HFFc6 (cell line): Measurements from ENCODE around the gene TRPT1. TPM values are rescaled to one million over a fixed set of nuclear protein-coding genes. Genes with fewer than 3 reads are reported as not detected.
A peak's percentile ranks its signal among the peaks of the same experiment; 100 is the strongest.

Experiments used
- DNase-seq: peaks from one replicate; pipeline ENCODE4 v3.0.0-alpha.2; 2018
- H3K27ac Mint-ChIP-seq: 2 replicates; pipeline ENCODE4 v1.8.0; 2020; ENCODE audit warnings: mild to moderate bottlenecking, mixed read lengths
- H3K27me3 Mint-ChIP-seq: 2 replicates; pipeline ENCODE4 v1.8.0; 2021; ENCODE audit warnings: mild to moderate bottlenecking, moderate library complexity, mixed read lengths; ENCODE audit not compliant: insufficient read depth
- H3K36me3 Mint-ChIP-seq: 2 replicates; pipeline ENCODE4 v1.8.0; 2021; ENCODE audit warnings: low read depth, mixed read lengths
- H3K4me1 Mint-ChIP-seq: 2 replicates; pipeline ENCODE4 v1.8.0; 2020; ENCODE audit warnings: low read depth, mixed read lengths
- H3K4me3 Mint-ChIP-seq: 2 replicates; pipeline ENCODE4 v1.8.0; 2020; ENCODE audit warnings: mild to moderate bottlenecking, moderate library complexity, mixed read lengths
- H3K9me3 Mint-ChIP-seq: 2 replicates; pipeline ENCODE4 v1.8.0; 2020; ENCODE audit warnings: mild to moderate bottlenecking, mixed read lengths
- long read RNA-seq: library from polyadenylated mRNA; unstranded; transcript quantifications from one replicate; pipeline ENCODE4 v2.0.0, GENCODE V29; 2019
- total RNA-seq, 6 experiments: library from RNA; stranded (reverse); fragmentation: NEBNext Ultra II Directional; extraction: Animal tissue kit (Norgen Biotek cat#: 25700); gene quantifications; 2 replicates in 1 of 6; 3 replicates in 5 of 6; pipeline ENCODE4 v1.2.3, GENCODE V29; 2021
- TF ChIP-seq, protein P1 (sequence below): fragments of 200-600 bp; sonication (generic); IDR thresholded peaks from 2 replicates; pipeline ENCODE4 v1.5.0; 2021; ENCODE audit warnings: antibody characterized with exemption, mild to moderate bottlenecking

Gene TRPT1, protein sequence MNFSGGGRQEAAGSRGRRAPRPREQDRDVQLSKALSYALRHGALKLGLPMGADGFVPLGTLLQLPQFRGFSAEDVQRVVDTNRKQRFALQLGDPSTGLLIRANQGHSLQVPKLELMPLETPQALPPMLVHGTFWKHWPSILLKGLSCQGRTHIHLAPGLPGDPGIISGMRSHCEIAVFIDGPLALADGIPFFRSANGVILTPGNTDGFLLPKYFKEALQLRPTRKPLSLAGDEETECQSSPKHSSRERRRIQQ
- 10 to 100 TPM; 32.6 to 41.1 (median 39.7) TPM for total RNA-seq
- long read RNA-seq, transcript TRPT1-201 (8 exons, 962 nt) = major isoform, 18 of 57 reads
- long read RNA-seq, transcript TRPT1-203 (7 exons, 865 nt) = minor isoform, 14 of 57 reads
- long read RNA-seq, partial matches to known transcripts = 1 of 57 reads
- long read RNA-seq, other reads (novel, unspliced or antisense) = 24 of 57 reads

DNA sequence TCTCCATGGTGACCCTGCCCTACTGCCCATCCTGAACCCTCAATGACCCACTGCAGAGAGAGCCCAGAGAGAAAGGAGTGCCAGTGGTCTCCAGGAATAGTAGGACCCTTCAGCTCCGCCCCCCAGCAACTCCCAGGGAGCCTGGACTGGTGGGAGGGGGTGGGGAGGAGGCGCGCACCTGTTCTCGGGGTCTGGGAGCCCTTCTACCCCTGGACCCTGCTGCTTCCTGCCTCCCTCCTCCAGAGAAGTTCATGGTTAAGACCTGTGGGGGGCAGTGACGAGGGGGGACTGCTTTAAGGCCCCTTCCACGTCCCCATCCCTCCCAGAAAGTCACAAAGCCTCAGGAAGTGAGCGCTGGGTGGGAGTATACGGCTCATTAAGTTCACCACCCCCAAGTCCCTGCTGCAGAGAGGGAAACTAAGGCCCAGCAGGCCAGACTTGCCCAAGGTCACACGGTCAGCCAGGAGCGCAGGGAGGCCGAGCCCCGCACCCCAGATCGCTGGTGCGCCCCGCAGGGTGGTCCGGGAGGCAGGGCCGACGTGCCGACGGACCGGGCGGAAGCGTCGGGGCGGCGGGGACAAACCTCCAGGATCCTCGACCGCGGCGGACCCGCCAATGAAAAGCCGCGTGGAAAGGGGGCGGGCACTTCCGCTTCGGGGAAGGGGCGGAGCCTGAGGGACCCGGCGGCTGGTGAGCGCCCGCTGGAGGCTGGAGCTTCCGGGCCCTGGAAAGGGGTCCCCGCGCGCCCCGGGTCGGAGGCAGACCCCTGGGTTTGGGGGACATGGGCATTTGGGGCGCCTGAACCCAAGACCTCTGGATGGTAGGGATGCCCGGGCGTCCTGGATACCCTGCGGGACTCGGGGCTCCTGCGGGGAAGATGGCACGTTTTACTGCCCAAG is at the start of gene TRPT1, which contains the start of gene NUDT22:
Gene TRPT1 (minus strand): TSS at position 579 of the 899 bp plus-strand sequence. CDS start 326 bp downstream, at position 253.
Gene NUDT22 (plus strand): TSS at position 667 of the 899 bp plus-strand sequence. CDS start 379 bp downstream, outside the sequence.
- Mint-ChIP-seq H3K4me3 (peak within 1 kb of the TSS; percentile 87), H3K27ac (peak within 1 kb of the TSS; percentile 64), H3K36me3 (no peaks in the 10 kb centered on the region; the same call in 1 of the 2 replicates), H3K27me3 (no peaks in the 10 kb centered on the region; the same call in 1 of the 2 replicates), H3K4me1 (peaks cover 33% of the 10 kb centered on the region), H3K9me3 (no peaks in the 10 kb centered on the region)
- peak; percentile 71 for DNase-seq
- TF ChIP-seq, protein P1, sequence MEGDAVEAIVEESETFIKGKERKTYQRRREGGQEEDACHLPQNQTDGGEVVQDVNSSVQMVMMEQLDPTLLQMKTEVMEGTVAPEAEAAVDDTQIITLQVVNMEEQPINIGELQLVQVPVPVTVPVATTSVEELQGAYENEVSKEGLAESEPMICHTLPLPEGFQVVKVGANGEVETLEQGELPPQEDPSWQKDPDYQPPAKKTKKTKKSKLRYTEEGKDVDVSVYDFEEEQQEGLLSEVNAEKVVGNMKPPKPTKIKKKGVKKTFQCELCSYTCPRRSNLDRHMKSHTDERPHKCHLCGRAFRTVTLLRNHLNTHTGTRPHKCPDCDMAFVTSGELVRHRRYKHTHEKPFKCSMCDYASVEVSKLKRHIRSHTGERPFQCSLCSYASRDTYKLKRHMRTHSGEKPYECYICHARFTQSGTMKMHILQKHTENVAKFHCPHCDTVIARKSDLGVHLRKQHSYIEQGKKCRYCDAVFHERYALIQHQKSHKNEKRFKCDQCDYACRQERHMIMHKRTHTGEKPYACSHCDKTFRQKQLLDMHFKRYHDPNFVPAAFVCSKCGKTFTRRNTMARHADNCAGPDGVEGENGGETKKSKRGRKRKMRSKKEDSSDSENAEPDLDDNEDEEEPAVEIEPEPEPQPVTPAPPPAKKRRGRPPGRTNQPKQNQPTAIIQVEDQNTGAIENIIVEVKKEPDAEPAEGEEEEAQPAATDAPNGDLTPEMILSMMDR = peak; percentile 23; the same call in 1 of the 2 replicates

DNA sequence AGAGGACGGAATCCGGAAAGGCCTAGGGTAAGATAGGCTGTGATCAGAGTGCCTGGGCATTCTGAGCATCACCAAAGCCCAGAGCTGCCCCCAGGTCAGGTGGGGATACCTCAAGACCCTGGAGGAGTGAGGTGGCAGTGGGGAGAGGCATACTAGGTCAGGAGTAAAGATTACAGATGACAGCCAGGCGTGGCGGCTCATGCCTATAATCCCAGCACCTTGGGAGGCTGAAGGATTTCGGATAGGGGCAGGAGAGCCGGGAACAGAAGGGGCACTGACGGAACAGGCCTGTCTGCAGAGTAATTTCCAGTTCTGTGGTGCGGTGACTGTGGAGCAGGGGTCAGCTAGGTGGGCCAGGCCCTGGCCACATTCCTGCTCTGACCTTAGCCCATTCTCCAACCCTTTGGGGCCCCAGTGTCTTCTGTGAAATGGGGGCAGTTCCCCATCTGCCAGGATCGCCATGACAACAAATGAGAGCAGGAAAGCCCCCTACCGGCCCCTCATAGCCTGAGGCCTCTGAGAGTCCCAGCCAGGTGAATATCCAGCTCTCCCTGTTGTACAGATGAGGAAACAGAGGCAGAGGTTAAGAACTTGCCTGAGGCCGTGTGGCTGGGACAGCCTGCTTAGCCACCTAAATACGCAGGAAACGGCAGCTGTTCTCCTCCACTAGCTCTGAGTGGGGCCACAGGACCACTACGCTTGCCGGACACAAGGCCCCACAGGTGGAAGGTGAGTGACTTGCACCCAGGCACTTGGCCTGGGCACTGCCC is 49.2 kb upstream of the TRPT1 start:
- no peak for DNase-seq
- Mint-ChIP-seq H3K4me3 (no peak overlapping the region), H3K9me3 (no peaks in the 10 kb centered on the region), H3K27me3 (peaks cover 2% of the 10 kb centered on the region), H3K4me1 (peaks cover 13% of the 10 kb centered on the region), H3K36me3 (peaks cover 8% of the 10 kb centered on the region; the same call in 1 of the 2 replicates), H3K27ac (no peak overlapping the region)
- TF ChIP-seq, protein P1 = no peak

DNA sequence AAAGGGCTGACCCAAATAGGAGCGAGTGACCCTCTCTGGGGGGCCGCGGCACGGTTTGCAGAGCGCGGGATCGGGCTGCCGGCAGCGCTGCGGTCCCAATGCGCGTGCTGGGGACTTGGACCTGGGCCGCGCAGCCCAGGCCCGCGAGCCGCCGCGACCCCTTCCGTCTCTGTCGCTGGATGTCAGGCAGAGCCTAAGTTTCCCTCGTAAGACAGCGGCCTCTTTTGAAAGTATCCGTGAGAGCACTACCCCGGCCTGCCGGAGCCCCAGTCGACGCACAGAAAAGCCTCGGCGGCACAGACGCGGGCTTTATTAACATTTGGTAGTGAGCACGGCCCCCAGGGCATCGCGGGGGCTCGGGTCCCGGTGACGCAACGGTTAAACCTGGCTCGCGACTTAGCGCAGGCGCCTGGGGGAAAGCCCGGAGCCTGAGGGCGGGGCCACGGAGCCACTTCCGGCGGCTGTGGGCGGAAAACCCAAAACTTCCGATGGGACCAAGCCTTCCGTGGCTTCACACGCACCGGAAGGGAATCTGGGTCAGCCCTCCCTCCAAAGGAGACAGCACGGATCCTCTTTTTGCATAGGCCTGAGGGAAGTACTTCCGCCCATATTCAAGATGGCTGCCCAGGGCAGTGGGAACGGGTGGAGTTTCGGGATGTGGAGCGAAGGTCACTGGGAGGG is 43.7 kb upstream of the TRPT1 start:
- TF ChIP-seq, protein P1 = peak; percentile 42
- Mint-ChIP-seq H3K9me3 (no peaks in the 10 kb centered on the region), H3K4me3 (peak overlapping the region; percentile 96), H3K4me1 (peaks cover 48% of the 10 kb centered on the region), H3K36me3 (peaks cover 19% of the 10 kb centered on the region; the same call in 1 of the 2 replicates), H3K27ac (peak overlapping the region; percentile 99), H3K27me3 (peaks cover 14% of the 10 kb centered on the region)
- peak; percentile 100 for DNase-seq

DNA sequence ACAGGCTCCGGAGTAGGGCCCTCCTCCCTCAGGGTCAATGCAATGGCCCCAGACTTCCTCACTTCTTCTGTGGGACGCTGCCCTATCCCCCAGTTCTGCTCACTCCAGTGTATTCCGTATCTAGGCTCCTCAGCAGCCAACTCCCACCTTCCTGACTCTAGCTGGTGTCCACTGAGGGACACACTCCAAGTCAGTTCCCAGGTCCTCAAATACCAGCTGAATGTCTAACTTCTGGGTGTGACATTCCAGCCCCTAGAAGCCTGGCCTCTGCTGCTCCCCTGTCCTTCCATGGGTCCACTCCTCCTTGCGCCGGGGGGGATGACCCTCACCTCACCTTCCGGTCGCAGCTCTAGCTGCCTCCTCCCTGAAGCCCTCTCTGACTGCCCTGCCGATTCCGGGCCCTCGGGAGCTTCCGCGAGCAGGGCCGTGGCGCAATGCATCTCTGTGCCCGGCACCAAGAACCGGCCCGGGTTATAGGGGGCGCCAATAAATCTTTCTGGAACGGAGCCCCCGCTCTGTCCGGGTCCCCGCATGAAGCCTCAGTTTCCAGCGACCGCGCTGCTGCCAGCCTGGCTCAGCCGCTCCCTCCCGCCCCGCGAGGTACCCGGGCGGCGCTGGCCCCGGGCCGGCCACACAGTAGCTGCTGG is 43.0 kb upstream of the TRPT1 start:
- Mint-ChIP-seq H3K36me3 (peaks cover 19% of the 10 kb centered on the region; the same call in 1 of the 2 replicates), H3K9me3 (no peaks in the 10 kb centered on the region), H3K4me1 (peaks cover 48% of the 10 kb centered on the region), H3K27ac (peak overlapping the region; percentile 99), H3K27me3 (peaks cover 14% of the 10 kb centered on the region), H3K4me3 (peak overlapping the region; percentile 96)
- no peak for DNase-seq
- TF ChIP-seq, protein P1 = no peak; the same call in 1 of the 2 replicates
